K562 (cell line): ENCODE measurements around the gene POLA1.

Experiments
- ATF1 ChIP-seq, 2 experiments: fragments of 450-650 bp in 1 of 2; IDR thresholded peaks; 2 replicates each; pipeline ENCODE4 v1.6.1; 2016; ENCODE audit warnings: missing compliant biosample characterization in 1 of 2, missing genetic modification characterization in 1 of 2
- CBFB ChIP-seq: sonication (generic); formaldehyde crosslinking; IDR thresholded peaks from 2 replicates; pipeline ENCODE4 v1.4.0; 2020; ENCODE audit warnings: mild to moderate bottlenecking, missing genetic modification reagents
- GABPA ChIP-seq: fragments of 200-800 bp; sonication (Bioruptor generic); conservative IDR thresholded peaks from 2 replicates; pipeline ENCODE4 v1.6.1; 2016; ENCODE audit warnings: low read depth, missing genetic modification characterization, missing compliant biosample characterization
- JUND ChIP-seq, 2 experiments: IDR thresholded peaks; 2 replicates in 1 of 2; 3 replicates in 1 of 2; pipeline ENCODE4 v1.6.1; 2011; ENCODE audit warnings: borderline replicate concordance in 2 of 2, low read depth in 2 of 2, low read length in 2 of 2, improper control_type of control experiment in 1 of 2, missing biosample characterization in 1 of 2, missing genetic modification characterization in 1 of 2, missing genetic modification reagents in 1 of 2
- NR2C2 ChIP-seq, 2 experiments: fragments of 200-800 bp in 1 of 2; sonication (Bioruptor generic) in 1 of 2; sonication (generic) in 1 of 2; formaldehyde crosslinking in 1 of 2; IDR thresholded peaks; 2 replicates each; pipeline versions ENCODE4 v1.6.1 to v1.8.0; 2016 to 2022; ENCODE audit warnings: mild to moderate bottlenecking in 1 of 2, missing compliant biosample characterization in 1 of 2, missing genetic modification characterization in 1 of 2, missing genetic modification reagents in 1 of 2
- POLR2A ChIP-seq: fragments of 450-650 bp; conservative IDR thresholded peaks from 2 replicates; pipeline ENCODE4 v1.6.1; 2016
- POLR2AphosphoS5 ChIP-seq: IDR thresholded peaks from 2 replicates; pipeline ENCODE4 v1.6.1; 2011; ENCODE audit warnings: mild to moderate bottlenecking, low read depth, low read length, moderate library complexity; ENCODE audit not compliant: control insufficient read depth, insufficient read depth
- POLR3A ChIP-seq: IDR thresholded peaks from 2 replicates; pipeline ENCODE4 v1.6.1; 2011; ENCODE audit warnings: borderline replicate concordance, mild to moderate bottlenecking, moderate library complexity; ENCODE audit not compliant: insufficient read length, insufficient read depth; ENCODE audit errors: extremely low read depth
- SP1 ChIP-seq: sonication (generic); formaldehyde crosslinking; IDR thresholded peaks from 2 replicates; pipeline ENCODE4 v1.8.1; 2022; ENCODE audit warnings: mild to moderate bottlenecking, missing genetic modification reagents
- U2AF2 ChIP-seq: fragments of 200-400 bp; formaldehyde crosslinking; optimal IDR thresholded peaks from 2 replicates; pipeline ENCODE3; 2017; ENCODE audit warnings: low read depth, mild to moderate bottlenecking, low read length
- ZNF133 ChIP-seq: fragments of 250-450 bp; sonication (Bioruptor Pico); IDR thresholded peaks from 2 replicates; pipeline ENCODE4 v1.4.0; 2020; ENCODE audit warnings: mild to moderate bottlenecking
- TF ChIP-seq, protein P1 (sequence below), 3 experiments: IDR thresholded peaks in 2 of 3; conservative IDR thresholded peaks in 1 of 3; 2 replicates each; pipeline ENCODE4 v1.5.1; 2011 to 2012; ENCODE audit warnings: low read length in 3 of 3, mild to moderate bottlenecking in 3 of 3, control low read depth in 2 of 3, improper control_type of control experiment in 1 of 3, inconsistent platforms in 1 of 3, low read depth in 1 of 3, mixed read lengths in 1 of 3, moderate library complexity in 1 of 3; ENCODE audit not compliant: insufficient read depth in 2 of 3
- TF ChIP-seq, protein P2 (sequence below): sonication (generic); formaldehyde crosslinking; IDR thresholded peaks from 2 replicates; pipeline ENCODE4 v1.8.1; 2023; ENCODE audit warnings: mild to moderate bottlenecking, missing genetic modification reagents

DNA sequence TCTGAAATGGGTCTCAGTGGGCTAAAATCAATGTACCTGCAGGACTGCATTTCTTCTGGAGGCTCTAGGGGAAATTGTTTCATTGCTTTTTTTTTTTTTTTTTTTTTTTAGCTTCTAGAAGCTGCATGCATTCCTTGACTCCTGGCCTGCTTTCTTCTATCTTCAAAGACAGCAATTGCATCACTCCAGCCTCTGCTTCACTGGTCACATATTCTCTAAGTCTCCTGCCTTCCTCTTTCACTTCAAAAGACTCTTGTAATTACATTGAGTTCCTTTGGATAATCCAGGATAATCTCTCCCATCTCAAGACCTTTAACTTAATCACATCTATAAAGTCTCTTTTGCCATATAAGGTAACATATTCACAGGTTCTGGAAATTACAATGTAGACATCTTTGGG, 35.3 kb upstream of the POLA1 start:
- no peak for TF ChIP-seq GABPA (tag)
- TF ChIP-seq, protein P1, sequence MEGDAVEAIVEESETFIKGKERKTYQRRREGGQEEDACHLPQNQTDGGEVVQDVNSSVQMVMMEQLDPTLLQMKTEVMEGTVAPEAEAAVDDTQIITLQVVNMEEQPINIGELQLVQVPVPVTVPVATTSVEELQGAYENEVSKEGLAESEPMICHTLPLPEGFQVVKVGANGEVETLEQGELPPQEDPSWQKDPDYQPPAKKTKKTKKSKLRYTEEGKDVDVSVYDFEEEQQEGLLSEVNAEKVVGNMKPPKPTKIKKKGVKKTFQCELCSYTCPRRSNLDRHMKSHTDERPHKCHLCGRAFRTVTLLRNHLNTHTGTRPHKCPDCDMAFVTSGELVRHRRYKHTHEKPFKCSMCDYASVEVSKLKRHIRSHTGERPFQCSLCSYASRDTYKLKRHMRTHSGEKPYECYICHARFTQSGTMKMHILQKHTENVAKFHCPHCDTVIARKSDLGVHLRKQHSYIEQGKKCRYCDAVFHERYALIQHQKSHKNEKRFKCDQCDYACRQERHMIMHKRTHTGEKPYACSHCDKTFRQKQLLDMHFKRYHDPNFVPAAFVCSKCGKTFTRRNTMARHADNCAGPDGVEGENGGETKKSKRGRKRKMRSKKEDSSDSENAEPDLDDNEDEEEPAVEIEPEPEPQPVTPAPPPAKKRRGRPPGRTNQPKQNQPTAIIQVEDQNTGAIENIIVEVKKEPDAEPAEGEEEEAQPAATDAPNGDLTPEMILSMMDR (IDR thresholded peaks at IDR 0.05 in 2 of 3, conservative IDR thresholded peaks at IDR 0.05 in 1 of 3; ENCODE audit: insufficient read depth in 2 of 3, low read depth in 1 of 3, low read length in 3 of 3): no peak
- TF ChIP-seq POLR2AphosphoS5: no peak
- TF ChIP-seq, protein P2, sequence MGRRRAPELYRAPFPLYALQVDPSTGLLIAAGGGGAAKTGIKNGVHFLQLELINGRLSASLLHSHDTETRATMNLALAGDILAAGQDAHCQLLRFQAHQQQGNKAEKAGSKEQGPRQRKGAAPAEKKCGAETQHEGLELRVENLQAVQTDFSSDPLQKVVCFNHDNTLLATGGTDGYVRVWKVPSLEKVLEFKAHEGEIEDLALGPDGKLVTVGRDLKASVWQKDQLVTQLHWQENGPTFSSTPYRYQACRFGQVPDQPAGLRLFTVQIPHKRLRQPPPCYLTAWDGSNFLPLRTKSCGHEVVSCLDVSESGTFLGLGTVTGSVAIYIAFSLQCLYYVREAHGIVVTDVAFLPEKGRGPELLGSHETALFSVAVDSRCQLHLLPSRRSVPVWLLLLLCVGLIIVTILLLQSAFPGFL: no peak
- TF ChIP-seq U2AF2: no peak
- no peak for TF ChIP-seq JUND (IDR thresholded peaks at IDR 0.05; ENCODE audit: borderline replicate concordance, low read depth, low read length)
- TF ChIP-seq JUND (tag; IDR thresholded peaks at IDR 0.05; ENCODE audit: borderline replicate concordance, low read depth, low read length): no peak
- TF ChIP-seq POLR3A: no peak
- TF ChIP-seq CBFB (CRISPR knock-in tag): no peak
- TF ChIP-seq ATF1 (CRISPR knock-in tag; IDR thresholded peaks at IDR 0.05): no peak
- TF ChIP-seq ATF1 (tag; IDR thresholded peaks at IDR 0.05): no peak
- no peak for TF ChIP-seq ZNF133 (CRISPR knock-in tag)
- TF ChIP-seq POLR2A: no peak
- no peak for TF ChIP-seq NR2C2 (CRISPR knock-in tag; IDR thresholded peaks at IDR 0.05)
- TF ChIP-seq NR2C2 (tag; IDR thresholded peaks at IDR 0.05): no peak
- no peak for TF ChIP-seq SP1 (CRISPR knock-in tag)
